ENCODE data around the gene RBM3. TPM values are rescaled to one million over a fixed set of nuclear protein-coding genes. Genes with fewer than 3 reads are reported as not detected.

Gene RBM3
- total and polyA plus RNA-seq, 2 of the 8 experiments (the other 6 are each of a cell fraction or from before 2014, with no cell fraction given) = 99.6 to 164 TPM

- no peak for DNase-seq (ENCODE audit: low read depth in 1 of 2, low spot score in 2 of 2)
- Histone ChIP-seq H4K91ac (replicated peaks; ENCODE audit: insufficient read length, low read length) (no peak overlapping the region), H3K4ac (replicated peaks; ENCODE audit: insufficient read length, low read depth, low read length) (no peak overlapping the region), H3K79me1 (ENCODE audit: low read depth, low read length) (no peaks in the 10 kb centered on the region), H2AFZ (ENCODE audit: low read length) (no peak overlapping the region), H2AK5ac (ENCODE audit: low read depth, low read length) (no peak overlapping the region), H3K4me1 (replicated peaks in 1 of 4; ENCODE audit: control insufficient read depth in 3 of 4, insufficient read depth in 4 of 4, low read length in 3 of 4) (no peaks in the 10 kb centered on the region), H4K20me1 (replicated peaks in 1 of 2; ENCODE audit: control insufficient read depth in 1 of 2, insufficient read depth in 2 of 2, low read length in 2 of 2) (no peaks in the 10 kb centered on the region), H3K36me3 (ENCODE audit: control insufficient read depth in 2 of 4, insufficient read depth in 4 of 4, low read length in 3 of 4) (peaks cover 0 to 13% (median 4%) of the 10 kb centered on the region in 4 experiments; a peak in 4 of 8 replicates), H3K27ac (ENCODE audit: low read depth, low read length) (no peak overlapping the region), H3K9me3 (ENCODE audit: insufficient read depth in 2 of 2, low read depth in 1 of 2, low read length in 1 of 2) (no peaks in the 10 kb centered on the region), H3K56ac (replicated peaks; ENCODE audit: insufficient read length, low read depth, low read length) (no peak overlapping the region), H2BK20ac (ENCODE audit: low read length) (no peak overlapping the region), H3K4me3 (ENCODE audit: extremely low read depth in 1 of 4, insufficient read depth in 2 of 4, low read depth in 3 of 4, low read length in 4 of 4) (no peak overlapping the region), H3K9ac (replicated peaks in 1 of 4; ENCODE audit: extremely low read depth in 1 of 4, low read depth in 3 of 4, low read length in 3 of 4) (no peak overlapping the region), H3K79me2 (ENCODE audit: control insufficient read depth in 1 of 2, insufficient read depth in 2 of 2, low read length in 2 of 2) (no peaks in the 10 kb centered on the region), H3K23me2 (ENCODE audit: low read depth, low read length) (no peaks in the 10 kb centered on the region), H2BK12ac (ENCODE audit: low read depth, low read length) (no peak overlapping the region), H3K4me2 (ENCODE audit: insufficient read depth in 1 of 2, low read depth in 2 of 2, low read length in 2 of 2) (no peak overlapping the region), H3K14ac (ENCODE audit: insufficient read length) (no peak overlapping the region), H2BK120ac (replicated peaks; ENCODE audit: low read depth, low read length) (no peak overlapping the region), H2BK15ac (ENCODE audit: low read length) (no peak overlapping the region), H3K18ac (ENCODE audit: extremely low read depth, low read length) (no peak overlapping the region), H4K5ac (ENCODE audit: insufficient read length, low read depth, low read length) (no peak overlapping the region), H2BK5ac (ENCODE audit: low read depth, low read length) (no peak overlapping the region), H3K27me3 (replicated peaks in 1 of 4; ENCODE audit: control insufficient read depth in 3 of 4, extremely low read depth in 1 of 4, insufficient read depth in 3 of 4, low read length in 3 of 4) (no peaks in the 10 kb centered on the region), H3K23ac (ENCODE audit: insufficient read length) (no peak overlapping the region), H4K8ac (ENCODE audit: extremely low read depth, insufficient read depth, low read length) (no peak overlapping the region)
- TF ChIP-seq EGR1 (IDR thresholded peaks at IDR 0.05; ENCODE audit: borderline replicate concordance, low read depth, low read length) (no peak), MAFK (IDR thresholded peaks at IDR 0.05; ENCODE audit: low read depth, low read length) (no peak), KDM1A (IDR thresholded peaks at IDR 0.05; ENCODE audit: borderline replicate concordance, low read length) (no peak), ZNF274 (IDR thresholded peaks at IDR 0.05; ENCODE audit: borderline replicate concordance, extremely low read depth, low read length) (no peak), CREB1 (IDR thresholded peaks at IDR 0.05) (no peak)
- ChIA-PET CTCF (ENCODE audit: partially characterized antibody) (no interaction called here), POLR2A (ENCODE audit: partially characterized antibody) (interaction anchor here (0.8 kb wide), 1 partner anchor 42 kb away, joined by 3 read pairs; no protein-coding TSS in a partner anchor)
- 100% methylated on average over 2 of the region's 3 CpGs; no CpG with 5 or more reads in 1 of the 2 experiments for WGBS, 2 experiments (ENCODE audit: extremely low coverage in 1 of 2, insufficient coverage in 1 of 2, insufficient read length in 1 of 2, insufficient replicate concordance in 2 of 2, low coverage in 1 of 2, low lambda C conversion rate in 2 of 2, missing lambda C conversion rate in 1 of 2)
- no peak for FAIRE-seq
Measured at GRCh38 chrX:48533165-48533564, 41.1 kb upstream of the RBM3 start.
